ENCODE measurements around the gene ZNF124. TPM values are rescaled to one million over a fixed set of nuclear protein-coding genes. Genes with fewer than 3 reads are reported as not detected.
"Not testable (repeated sequence)": the region's sequence is repeated elsewhere in the genome, so short reads cannot be mapped to it uniquely, and the experiment has no call there.

ZNF124 gene
- total and polyA plus RNA-seq, 2 of the 8 experiments (the other 6 are each of a cell fraction or from before 2014, with no cell fraction given), result 4.6 to 39.9 TPM

- TF ChIP-seq USF2 (IDR thresholded peaks at IDR 0.05; ENCODE audit: low read length) (no peak), CBX8 (IDR thresholded peaks at IDR 0.05; ENCODE audit: borderline replicate concordance, low read depth, low read length) (no peak), HDAC6 (IDR thresholded peaks at IDR 0.05; ENCODE audit: low read depth, low read length) (no peak), TCF12 (IDR thresholded peaks at IDR 0.05; ENCODE audit: low read depth, low read length) (no peak)
Measured at GRCh38 chr1:247145279-247145678, 26.5 kb downstream of the ZNF124 start (continued).

GRCh38 chr1:247139557-247139956 lies 32.3 kb downstream of the ZNF124 start:
- H4K20me1 ChIP-seq (replicated peaks in 1 of 2; ENCODE audit: control insufficient read depth in 1 of 2, insufficient read depth in 2 of 2, low read length in 2 of 2); H3K4me2 ChIP-seq (ENCODE audit: insufficient read depth in 1 of 2, low read depth in 2 of 2, low read length in 2 of 2); CTCF ChIA-PET (ENCODE audit: partially characterized antibody); H3K23me2 ChIP-seq (ENCODE audit: low read depth, low read length); H3K79me1 ChIP-seq (ENCODE audit: low read depth, low read length); H2AFZ ChIP-seq (ENCODE audit: low read length); H2BK120ac ChIP-seq (replicated peaks; ENCODE audit: low read depth, low read length); H3K23ac ChIP-seq (ENCODE audit: insufficient read length); DNase-seq (ENCODE audit: low read depth in 1 of 2, low spot score in 2 of 2); H3K14ac ChIP-seq (ENCODE audit: insufficient read length); H3K4me3 ChIP-seq (ENCODE audit: extremely low read depth in 1 of 4, insufficient read depth in 2 of 4, low read depth in 3 of 4, low read length in 4 of 4); H4K5ac ChIP-seq (ENCODE audit: insufficient read length, low read depth, low read length); H2BK12ac ChIP-seq (ENCODE audit: low read depth, low read length); H2BK5ac ChIP-seq (ENCODE audit: low read depth, low read length); H3K9ac ChIP-seq (replicated peaks in 1 of 4; ENCODE audit: extremely low read depth in 1 of 4, low read depth in 3 of 4, low read length in 3 of 4); H2BK20ac ChIP-seq (ENCODE audit: low read length); H2BK15ac ChIP-seq (ENCODE audit: low read length); H3K4me1 ChIP-seq (replicated peaks in 1 of 4; ENCODE audit: control insufficient read depth in 3 of 4, insufficient read depth in 4 of 4, low read length in 3 of 4); H3K56ac ChIP-seq (replicated peaks; ENCODE audit: insufficient read length, low read depth, low read length); H4K91ac ChIP-seq (replicated peaks; ENCODE audit: insufficient read length, low read length); H4K8ac ChIP-seq (ENCODE audit: extremely low read depth, insufficient read depth, low read length); H3K18ac ChIP-seq (ENCODE audit: extremely low read depth, low read length); H3K4ac ChIP-seq (replicated peaks; ENCODE audit: insufficient read length, low read depth, low read length); FAIRE-seq; H3K27ac ChIP-seq (ENCODE audit: low read depth, low read length); H3K27me3 ChIP-seq (replicated peaks in 1 of 4; ENCODE audit: control insufficient read depth in 3 of 4, extremely low read depth in 1 of 4, insufficient read depth in 3 of 4, low read length in 3 of 4); H2AK5ac ChIP-seq (ENCODE audit: low read depth, low read length): not testable (repeated sequence)
- Histone ChIP-seq H3K9me3 (ENCODE audit: insufficient read depth in 2 of 2, low read depth in 1 of 2, low read length in 1 of 2) (peaks cover 37 to 56% of the 10 kb centered on the region in 2 experiments), H3K79me2 (ENCODE audit: control insufficient read depth in 1 of 2, insufficient read depth in 2 of 2, low read length in 2 of 2) (peaks cover 0 to 42% of the 10 kb centered on the region in 2 experiments; a peak in 2 of 4 replicates), H3K36me3 (ENCODE audit: control insufficient read depth in 2 of 4, insufficient read depth in 4 of 4, low read length in 3 of 4) (peaks cover 0 to 27% (median 8%) of the 10 kb centered on the region in 4 experiments; a peak in 5 of 8 replicates)
- POLR2A ChIA-PET (ENCODE audit: partially characterized antibody), result interaction anchor here (1.3 kb wide), 1 partner anchor 20 kb away, joined by 6 read pairs; no protein-coding TSS in a partner anchor
